Adipose tissue (tissue), 3 donors: ENCODE measurements around the gene AP3S2. TPM values are rescaled to one million over a fixed set of nuclear protein-coding genes. Genes with fewer than 3 reads are reported as not detected.
"Not testable (repeated sequence)": the region's sequence is repeated elsewhere in the genome, so short reads cannot be mapped to it uniquely, and the experiment has no call there.

Source experiments
- H3K27ac ChIP-seq: one replicate; pipeline ENCODE4 v1.5.1; 2013; ENCODE audit warnings: low read depth, low read length
- WGBS, 3 donors: extraction: QIAGEN DNeasy Blood & Tissue Kit; methylation state at CpG; one replicate each; pipeline ENCODE4 v1.1.7; 2013; 5-methylcytosine and 5-hydroxymethylcytosine counted together
- polyA plus RNA-seq, 3 donors: library from polyadenylated mRNA; stranded (reverse); fragments of 200-250 nt; gene quantifications; one replicate each; pipeline ENCODE4 v1.2.3, GENCODE V29; 2013
- donor health status: healthy with polysubstance abuse.
- donor health status: Bipolar disorder and iron deficiency.
- donor health status: healthy.

AP3S2 gene
- polyA plus RNA-seq, 3 donors, result 14.2 to 34.0 (median 29.2) TPM

GRCh38 chr15:89845305-89845893 lies 48.4 kb downstream of the AP3S2 start:
- 74 to 83% (median 83%) methylated on average over 5 of the region's 5 CpGs for WGBS, 3 donors
- H3K27ac ChIP-seq, result no peak overlapping the region

GRCh38 chr15:89841962-89842361 lies 51.8 kb downstream of the AP3S2 start:
- H3K27ac ChIP-seq, result no peak overlapping the region
- WGBS, 3 donors, result 91 to 94% (median 93%) methylated on average over 1 of the region's 1 CpG

- 90 to 94% (median 91%) methylated on average over 4 of the region's 4 CpGs for WGBS, 3 donors
- H3K27ac ChIP-seq, result no peak overlapping the region
These were observed 52.5 kb downstream of the AP3S2 start for GRCh38 chr15:89841306-89841705.

- H3K27ac ChIP-seq, result no peak overlapping the region
- 75 to 91% (median 90%) methylated on average over 4 of the region's 4 CpGs for WGBS, 3 donors
These were observed 54.5 kb downstream of the AP3S2 start for GRCh38 chr15:89839167-89839810.

- no peak overlapping the region for H3K27ac ChIP-seq
- 40 to 65% (median 65%) methylated on average over 3 of the region's 3 CpGs for WGBS, 3 donors
These were observed 56.0 kb downstream of the AP3S2 start for GRCh38 chr15:89837830-89838178.

- 34 to 51% (median 37%) methylated on average over 6 of the region's 6 CpGs for WGBS, 3 donors
- H3K27ac ChIP-seq, result no peak overlapping the region
These were observed 56.5 kb downstream of the AP3S2 start for GRCh38 chr15:89837134-89837829.

GRCh38 chr15:89836267-89837133 lies 57.3 kb downstream of the AP3S2 start:
- no peak overlapping the region for H3K27ac ChIP-seq
- 41 to 59% (median 43%) methylated on average over 11 of the region's 11 CpGs for WGBS, 3 donors

- no peak overlapping the region for H3K27ac ChIP-seq
- 90 to 97% (median 96%) methylated on average over 5 of the region's 5 CpGs for WGBS, 3 donors
These were observed 58.6 kb downstream of the AP3S2 start for GRCh38 chr15:89835176-89835564.

- 88 to 92% (median 89%) methylated on average over 9 of the region's 9 CpGs for WGBS, 3 donors
- H3K27ac ChIP-seq, result not testable (repeated sequence)
These were observed 59.2 kb downstream of the AP3S2 start for GRCh38 chr15:89834465-89835175.

- H3K27ac ChIP-seq, result no peak overlapping the region
- 84 to 98% (median 97%) methylated on average over 7 of the region's 7 CpGs for WGBS, 3 donors
These were observed 59.8 kb downstream of the AP3S2 start for GRCh38 chr15:89833966-89834365.

GRCh38 chr15:89830639-89831038 lies 63.2 kb downstream of the AP3S2 start:
- WGBS, 3 donors, result 94% methylated on average over 12 of the region's 12 CpGs
- no peak overlapping the region for H3K27ac ChIP-seq

- WGBS, 3 donors, result 89 to 93% (median 91%) methylated on average over 17 of the region's 17 CpGs
- no peak overlapping the region for H3K27ac ChIP-seq
These were observed 64.0 kb downstream of the AP3S2 start for GRCh38 chr15:89829616-89830440.

- no peak overlapping the region for H3K27ac ChIP-seq
- WGBS, 3 donors, result 61 to 77% (median 67%) methylated on average over 8 of the region's 8 CpGs
These were observed 64.6 kb downstream of the AP3S2 start for GRCh38 chr15:89829161-89829560.

GRCh38 chr15:89828281-89829145 lies 65.3 kb downstream of the AP3S2 start:
- WGBS, 3 donors, result 24 to 34% (median 30%) methylated on average over 16 to 17 of the region's 17 CpGs
- no peak overlapping the region for H3K27ac ChIP-seq

- H3K27ac ChIP-seq, result no peak overlapping the region
- 69 to 84% (median 76%) methylated on average over 4 of the region's 4 CpGs for WGBS, 3 donors
These were observed 66.0 kb downstream of the AP3S2 start for GRCh38 chr15:89827829-89828228.
